T47D (cell line): Measurements from ENCODE around the gene STING1.

ENCODE experiments used
- DNase-seq, 2 experiments: peaks; one replicate each; pipeline versions ENCODE4 v3.0.0 to v3.0.0-alpha.2; 2011 to 2012; ENCODE audit warnings: low read depth in 1 of 2, low spot score in 1 of 2
- JUND ChIP-seq: IDR thresholded peaks from 2 replicates; pipeline ENCODE4 v1.6.1; 2012; ENCODE audit warnings: low read depth
- in situ Hi-C: cut with HindIII; loops from 2 replicates; pipeline ENCODE4 v1.10.0; 2016; ENCODE audit warnings: low sequenced_read_pairs, low pct_unique_long_range_greater_than_20kb

The STING1 gene

DNA sequence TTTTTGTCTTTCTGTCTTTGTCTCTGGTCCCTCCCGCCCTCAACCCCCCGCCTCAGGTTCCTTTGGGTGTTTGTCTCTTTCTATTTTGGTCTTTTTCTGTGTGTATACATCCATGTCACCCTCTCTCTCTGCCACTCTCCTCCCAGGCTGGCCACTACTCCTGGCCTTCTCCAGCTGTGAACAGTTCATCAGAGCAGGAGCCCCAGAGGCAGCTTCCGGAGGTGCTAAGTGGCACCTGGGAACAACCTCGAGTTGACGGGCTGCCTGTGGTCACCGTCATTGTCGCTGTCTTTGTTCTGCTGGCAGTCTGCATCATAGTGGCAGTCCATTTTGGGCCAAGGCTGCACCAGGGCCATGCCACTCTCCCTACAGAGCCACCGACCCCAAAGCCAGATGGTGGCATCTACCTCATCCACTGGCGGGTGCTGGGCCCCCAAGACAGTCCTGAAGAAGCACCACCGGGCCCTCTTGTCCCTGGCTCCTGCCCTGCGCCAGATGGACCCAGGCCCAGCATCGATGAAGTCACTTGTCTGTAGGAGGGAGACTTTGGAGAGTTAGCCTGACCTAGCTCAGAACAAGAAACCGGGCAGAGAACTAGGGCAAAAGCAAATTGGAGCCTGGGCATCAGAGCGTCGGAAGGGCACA is 10.1 kb downstream of the STING1 start:
- DNase-seq: no peak
- TF ChIP-seq JUND: no peak
- in situ Hi-C loops: no loop called here

DNA sequence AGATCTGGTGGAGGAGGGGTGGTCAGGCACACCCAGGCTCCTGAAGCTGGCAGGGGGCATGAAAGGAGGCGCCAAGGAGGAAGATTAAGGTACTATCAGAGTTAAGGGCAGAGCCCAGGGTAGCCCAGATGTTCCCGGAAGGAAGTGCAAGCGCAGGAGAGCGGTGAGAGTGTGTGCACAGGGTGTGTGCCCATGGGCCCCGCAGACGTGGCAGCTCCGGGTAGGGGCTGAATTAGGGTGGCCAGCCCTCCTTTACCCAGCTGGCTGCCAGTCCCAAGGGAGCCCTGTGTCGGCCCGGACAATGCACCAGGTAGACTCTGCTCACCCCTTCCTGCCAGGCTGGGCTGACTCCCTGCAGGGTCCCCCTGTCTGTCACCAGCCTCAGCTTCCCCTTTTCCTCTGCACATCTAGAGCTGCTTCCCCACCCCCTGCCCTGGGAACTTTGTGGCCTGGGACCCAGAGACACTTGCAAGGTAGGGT is 11.7 kb downstream of the STING1 start, which contains the start of gene SMIM33:
Gene SMIM33 (plus strand): TSS at position 184 of the 480 bp plus-strand sequence. CDS start 118 bp downstream, at position 302.
- in situ Hi-C loops: no loop called here

DNA sequence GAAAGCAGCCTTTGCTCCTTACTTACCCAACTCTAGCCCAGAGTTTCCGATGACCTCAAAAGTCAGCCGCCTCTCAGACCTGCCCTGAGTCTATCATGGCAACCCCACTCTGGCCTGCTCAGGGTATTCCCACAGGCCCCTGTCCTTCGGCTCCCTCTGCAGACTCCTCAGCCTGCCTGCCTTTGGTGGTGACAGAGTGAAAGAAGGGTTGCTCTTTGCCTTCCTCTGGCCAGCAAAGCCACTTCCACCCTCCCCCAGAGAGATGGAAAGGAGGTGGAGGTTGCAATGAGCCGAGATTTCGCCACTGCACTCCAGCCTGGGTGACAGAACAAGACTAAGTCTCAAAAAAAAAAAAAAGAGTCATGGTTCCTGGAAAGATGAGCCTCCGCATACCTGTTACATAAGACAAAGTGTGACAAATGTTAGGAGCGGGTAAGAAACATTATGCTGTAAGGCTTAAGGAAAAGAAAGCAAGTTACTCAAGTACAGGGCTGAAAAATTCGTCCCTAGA is 14.1 kb downstream of the STING1 start:
- no peak for TF ChIP-seq JUND
- DNase-seq: no peak
- in situ Hi-C loops: no loop called here

More for the DNA sequence above, 11.7 kb downstream of the STING1 start, which contains the start of gene SMIM33:
- no peak for DNase-seq
- TF ChIP-seq JUND: no peak

DNA sequence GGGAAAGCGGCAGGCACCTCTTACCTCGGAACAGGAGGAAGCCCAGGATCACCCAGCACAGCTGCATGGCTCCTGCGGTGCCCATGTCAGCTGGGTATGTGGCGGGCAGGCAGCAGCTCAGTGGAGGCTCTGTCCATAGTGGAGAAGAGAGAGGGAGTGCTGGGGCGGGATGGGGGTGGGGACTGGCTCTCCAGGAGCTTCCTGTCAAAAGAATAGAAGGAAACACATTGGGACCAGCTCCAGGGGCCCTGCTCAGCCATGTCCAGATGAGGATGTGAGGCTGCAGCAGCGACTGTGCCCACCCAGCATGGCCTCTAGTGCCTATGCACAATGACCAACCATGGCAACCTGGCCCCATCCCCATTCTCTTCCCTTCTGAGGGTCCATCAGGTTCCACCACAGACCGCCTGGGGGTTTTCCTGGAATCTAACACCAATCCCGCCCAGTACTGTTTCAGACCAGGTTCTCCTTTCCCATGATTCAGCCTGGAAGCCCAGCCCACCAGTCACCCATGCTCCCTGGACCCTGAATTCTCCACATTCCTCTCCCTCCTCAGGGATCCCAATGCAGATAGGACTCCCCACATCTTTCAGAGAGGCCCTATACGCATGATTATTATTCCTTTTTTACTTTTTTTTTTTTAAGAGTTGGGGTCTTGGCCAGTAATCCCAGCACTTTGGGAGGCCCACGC is 19.8 kb downstream of the STING1 start, which contains the start of gene ECSCR:
Gene ECSCR (minus strand): TSS at position 158 of the 691 bp plus-strand sequence. CDS start 73 bp downstream, at position 85.
- no peak for TF ChIP-seq JUND
- DNase-seq: no peak
- in situ Hi-C loops: no loop called here

DNA sequence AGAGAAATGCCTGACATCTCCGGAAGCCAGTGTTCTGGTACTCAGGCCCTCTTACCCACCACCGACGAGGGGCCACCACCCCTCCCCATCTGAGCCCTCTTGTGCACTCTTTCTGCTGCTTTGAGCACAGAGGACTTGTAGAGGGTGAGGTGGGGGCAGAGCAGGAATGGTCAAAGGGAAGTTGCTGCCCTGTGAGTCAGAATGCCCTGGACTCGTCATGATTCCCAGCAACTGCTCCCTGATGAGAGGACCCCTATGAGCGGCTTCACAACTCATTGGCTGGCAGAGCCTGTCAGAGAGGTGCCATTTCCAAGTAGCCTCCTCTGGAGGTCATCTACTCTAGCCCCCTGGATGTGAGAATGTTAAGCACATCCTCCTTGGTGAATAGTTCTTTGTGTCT is 20.9 kb downstream of the STING1 start:
- DNase-seq: no peak
- in situ Hi-C loops: no loop called here

DNA sequence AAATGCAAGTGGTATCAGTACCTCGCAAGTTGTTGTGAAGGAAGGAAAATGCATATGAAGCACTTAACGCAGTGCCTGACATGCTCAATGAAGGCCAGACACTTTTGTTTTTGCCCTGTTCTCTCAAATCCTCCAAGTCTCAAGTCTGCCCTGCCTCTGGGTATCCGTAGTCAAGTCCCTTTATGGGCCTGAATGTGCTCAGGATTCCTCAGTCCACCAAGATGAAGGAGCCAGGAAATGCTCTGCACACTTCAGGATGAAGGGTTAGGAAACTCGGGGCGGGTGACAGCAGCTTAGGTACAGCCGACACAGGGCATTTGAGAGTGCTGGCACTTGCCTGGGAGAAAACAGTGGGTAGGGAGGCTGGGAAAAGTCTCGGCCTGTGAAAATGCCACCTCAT is 21.4 kb downstream of the STING1 start:
- in situ Hi-C loops: no loop called here
- DNase-seq: no peak
- no peak for TF ChIP-seq JUND

More for the DNA sequence above, 20.9 kb downstream of the STING1 start:
- TF ChIP-seq JUND: no peak

DNA sequence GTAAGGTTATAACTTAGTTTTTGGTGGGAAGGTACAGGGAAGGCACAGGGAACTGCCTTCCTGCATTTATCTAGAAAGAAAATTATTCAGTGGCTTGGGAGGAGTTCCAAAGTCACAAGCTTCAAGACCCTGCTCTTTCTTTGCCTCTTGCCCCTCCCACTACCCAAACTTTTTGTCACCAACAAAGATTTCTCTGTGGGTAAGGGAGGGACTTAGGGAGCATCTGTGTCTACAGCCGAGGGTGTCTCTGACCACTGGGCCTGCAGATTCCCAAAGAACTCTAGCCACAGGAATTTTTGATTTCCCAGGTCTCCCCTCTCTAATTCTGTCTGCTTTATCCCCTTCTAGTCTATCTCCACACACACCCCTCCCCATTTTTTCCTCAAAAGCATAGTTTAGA is 22.1 kb downstream of the STING1 start:
- no peak for TF ChIP-seq JUND
- no peak for DNase-seq
- in situ Hi-C loops: no loop called here

DNA sequence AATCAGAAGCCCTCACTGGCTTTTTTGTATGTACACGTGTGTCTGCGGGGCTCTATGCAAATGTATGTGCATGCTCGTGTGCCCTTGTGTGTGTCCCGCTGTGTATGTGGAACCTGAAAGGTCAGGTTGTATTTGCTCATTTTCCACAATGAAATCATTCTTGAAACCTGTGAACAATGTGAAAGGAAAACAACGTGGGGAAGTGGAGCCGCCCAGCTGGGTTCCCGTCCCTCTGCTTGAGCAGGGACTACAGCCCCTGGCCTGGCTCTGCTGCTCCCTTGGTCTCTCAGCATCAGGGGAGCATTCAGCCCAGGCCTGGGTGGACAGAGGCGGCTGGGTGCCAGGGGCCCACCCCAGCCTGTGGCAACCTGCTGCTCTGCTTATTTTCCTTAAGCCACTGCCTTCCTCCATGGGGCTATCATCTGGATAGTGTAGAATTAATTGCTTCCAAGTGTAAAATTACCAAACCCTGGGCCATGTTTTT is 23.1 kb downstream of the STING1 start:
- peak in 1 of 2 experiments; percentile 69 for DNase-seq
- in situ Hi-C loops: no loop called here
- no peak for TF ChIP-seq JUND

DNA sequence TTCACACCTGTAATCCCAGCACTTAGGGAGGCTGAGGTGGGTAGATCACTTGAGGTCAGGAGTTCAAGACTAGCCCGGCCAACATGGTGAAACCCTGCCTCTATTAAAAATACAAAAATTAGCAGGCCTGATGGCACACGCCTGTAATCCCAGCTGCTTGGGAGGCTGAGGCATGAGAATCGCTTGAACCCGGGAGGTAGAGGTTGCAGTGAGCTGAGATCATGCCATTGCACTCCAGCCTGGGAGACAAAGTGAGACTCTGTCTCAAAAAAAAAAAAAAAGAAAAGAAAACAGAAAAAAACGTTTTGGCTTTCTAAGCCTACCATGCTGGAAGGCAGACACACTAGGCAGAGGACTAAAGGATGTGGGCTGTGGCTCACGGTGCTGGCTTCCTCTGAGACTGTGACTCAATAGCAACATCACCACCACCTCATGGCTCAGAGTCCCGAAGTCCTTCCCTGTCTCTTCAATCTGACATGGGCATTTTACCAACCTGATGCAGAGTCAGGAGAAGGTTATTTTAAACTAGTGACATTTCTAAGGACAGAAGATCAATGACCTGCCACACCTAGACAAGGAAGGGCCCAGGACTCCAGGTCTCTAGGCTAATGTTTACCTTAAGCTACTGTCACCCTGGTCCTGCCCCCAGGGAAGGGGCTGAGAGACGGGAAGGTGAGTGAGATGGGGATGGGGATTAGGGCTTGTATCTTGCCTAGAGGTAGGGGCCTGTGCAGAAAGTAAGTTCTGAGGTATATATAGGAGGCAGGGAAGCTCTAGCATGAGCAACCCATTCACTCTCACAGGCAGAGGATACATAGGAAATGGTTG is 23.8 kb downstream of the STING1 start:
- no peak for TF ChIP-seq JUND
- no peak for DNase-seq
- in situ Hi-C loops: no loop called here

DNA sequence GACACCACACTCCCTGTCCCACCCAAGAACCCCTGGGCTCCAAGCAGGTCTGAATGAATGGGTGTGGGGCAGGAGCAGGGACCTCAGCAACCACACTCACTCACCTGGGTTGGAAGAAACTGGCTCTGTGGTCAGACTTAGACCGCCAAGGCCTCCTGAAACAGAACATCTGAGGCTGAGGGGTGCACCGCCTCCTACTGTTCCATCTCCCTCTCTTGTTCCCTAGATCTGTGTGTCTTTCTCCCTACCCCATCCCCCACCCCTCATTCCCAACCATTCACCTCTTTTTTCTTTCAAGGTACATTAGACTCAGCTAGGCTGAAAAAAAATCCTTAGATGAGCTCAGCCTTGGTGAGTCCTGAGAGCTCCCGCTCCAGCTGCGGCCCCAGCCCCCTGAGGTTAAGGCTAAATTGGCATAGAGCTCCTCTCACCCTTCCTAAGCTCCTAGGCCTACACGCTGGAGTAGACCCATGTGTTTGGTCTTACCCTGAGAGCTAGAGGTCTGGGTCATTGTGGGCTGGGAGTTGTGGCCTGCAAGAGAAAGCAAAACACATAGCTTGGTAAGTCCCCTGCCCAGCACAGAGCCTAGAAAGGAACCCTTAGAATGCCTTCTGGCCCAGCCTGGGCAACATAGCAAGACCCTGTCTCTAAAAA is 24.8 kb downstream of the STING1 start:
- DNase-seq: no peak
- in situ Hi-C loops: no loop called here
- no peak for TF ChIP-seq JUND

DNA sequence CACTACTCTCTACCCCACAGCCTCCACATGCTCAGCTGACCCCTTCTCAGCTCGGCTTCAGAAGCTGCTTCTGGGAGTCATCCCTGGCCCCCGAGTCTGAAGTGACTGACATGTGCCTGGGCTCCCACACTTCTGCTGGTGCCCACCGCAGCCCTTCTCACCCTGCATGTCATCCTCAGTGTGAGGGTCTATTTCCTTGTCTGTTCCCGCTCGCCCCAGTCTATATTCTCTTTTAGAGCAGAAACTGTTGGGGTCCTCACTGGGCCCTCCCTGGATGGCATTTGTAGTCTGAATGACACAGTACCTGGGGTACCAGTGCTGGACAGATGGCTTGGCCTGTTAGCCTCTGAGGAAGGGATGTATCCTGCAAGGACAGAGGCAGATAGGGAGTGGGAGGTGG is 25.3 kb downstream of the STING1 start:
- DNase-seq: no peak
- in situ Hi-C loops: no loop called here
- TF ChIP-seq JUND: no peak

DNA sequence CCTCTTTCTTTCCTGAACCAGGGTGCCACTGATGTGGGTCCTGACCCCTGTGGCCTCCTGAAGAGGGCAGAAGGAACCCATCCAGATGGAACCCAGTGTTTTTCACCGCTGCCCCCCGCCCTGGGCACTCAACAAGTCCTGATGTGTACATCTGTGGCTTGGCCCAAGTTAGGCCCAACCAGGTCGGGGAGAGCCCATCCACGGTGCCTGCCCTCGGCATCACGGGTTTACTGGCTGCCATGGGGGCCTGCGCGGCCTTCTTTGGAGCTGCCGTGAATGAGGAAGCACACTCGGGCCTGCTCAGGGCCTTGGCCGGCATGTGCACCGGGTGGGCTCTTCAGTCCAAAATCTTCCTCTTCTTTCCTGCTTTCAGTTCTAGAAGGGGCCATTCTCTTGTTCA is 25.8 kb downstream of the STING1 start:
- TF ChIP-seq JUND: no peak
- DNase-seq: no peak
- in situ Hi-C loops: no loop called here
